HL-60/S4 (cell line): ENCODE results near the gene CHRNB1.

Experiments used
- in situ Hi-C: fragments of 300-500 bp; cut with MboI; formaldehyde crosslinking; loops from 2 replicates; pipeline ENCODE4 v1.14.3; 2022; ENCODE audit warnings: low sequenced_read_pairs

The CHRNB1 gene

GRCh38 chr17:7444682-7445618, at the start of gene CHRNB1:
Gene CHRNB1, plus strand, starts transcription at chr17:7445061. Its CDS starts 67 bp downstream, at chr17:7445128.
- in situ Hi-C loops = no loop called here

GRCh38 chr17:7396147-7396546, 48.7 kb upstream of the CHRNB1 start:
- in situ Hi-C loops = no loop called here

- in situ Hi-C loops = no loop called here
Measured at GRCh38 chr17:7398612-7399011, 46.2 kb upstream of the CHRNB1 start.

GRCh38 chr17:7403043-7403726, 41.7 kb upstream of the CHRNB1 start:
- in situ Hi-C loops = no loop called here

- in situ Hi-C loops = no loop called here
Measured at GRCh38 chr17:7403727-7403976, 41.2 kb upstream of the CHRNB1 start.

- in situ Hi-C loops = no loop called here
Measured at GRCh38 chr17:7403977-7404736, 40.7 kb upstream of the CHRNB1 start, which contains the start of gene TMEM256. Gene TMEM256, minus strand, starts transcription at chr17:7404097. Its CDS starts 13 bp downstream, at chr17:7404084.

- in situ Hi-C loops = no loop called here
Measured at GRCh38 chr17:7404737-7405349, 40.0 kb upstream of the CHRNB1 start.

GRCh38 chr17:7405350-7406234, 39.3 kb upstream of the CHRNB1 start:
- in situ Hi-C loops = no loop called here

- in situ Hi-C loops = no loop called here
Measured at GRCh38 chr17:7406235-7406825, 38.5 kb upstream of the CHRNB1 start.

GRCh38 chr17:7407082-7407481, 37.8 kb upstream of the CHRNB1 start:
- in situ Hi-C loops = no loop called here

- in situ Hi-C loops = no loop called here
Measured at GRCh38 chr17:7407485-7408251, 37.2 kb upstream of the CHRNB1 start, which contains the start of gene NLGN2. Gene NLGN2, plus strand, starts transcription at chr17:7407845. Its CDS starts 411 bp downstream, at chr17:7408256.

GRCh38 chr17:7408252-7408727, 36.6 kb upstream of the CHRNB1 start:
- in situ Hi-C loops = no loop called here

- in situ Hi-C loops = no loop called here
Measured at GRCh38 chr17:7408863-7409262, 36.0 kb upstream of the CHRNB1 start.

GRCh38 chr17:7409716-7410115, 35.1 kb upstream of the CHRNB1 start:
- in situ Hi-C loops = no loop called here

GRCh38 chr17:7410634-7411426, 34.0 kb upstream of the CHRNB1 start:
- in situ Hi-C loops = no loop called here

- in situ Hi-C loops = no loop called here
Measured at GRCh38 chr17:7411427-7411750, 33.5 kb upstream of the CHRNB1 start.

- in situ Hi-C loops = no loop called here
Measured at GRCh38 chr17:7413346-7413985, 31.4 kb upstream of the CHRNB1 start.

GRCh38 chr17:7414837-7415236, 30.0 kb upstream of the CHRNB1 start:
- in situ Hi-C loops = no loop called here
